NCI-H2227 treated with DMSO at 0.1 percent for 48 hours (cell line): ENCODE results near the gene MZB1.
"Not testable (repeated sequence)": the region's sequence is repeated elsewhere in the genome, so short reads cannot be mapped to it uniquely, and the experiment has no call there.

Experiments
- DNase-seq: peaks from one replicate; lab custom pipeline; 2025; lab: John Stamatoyannopoulos, UW

Gene MZB1

DNA sequence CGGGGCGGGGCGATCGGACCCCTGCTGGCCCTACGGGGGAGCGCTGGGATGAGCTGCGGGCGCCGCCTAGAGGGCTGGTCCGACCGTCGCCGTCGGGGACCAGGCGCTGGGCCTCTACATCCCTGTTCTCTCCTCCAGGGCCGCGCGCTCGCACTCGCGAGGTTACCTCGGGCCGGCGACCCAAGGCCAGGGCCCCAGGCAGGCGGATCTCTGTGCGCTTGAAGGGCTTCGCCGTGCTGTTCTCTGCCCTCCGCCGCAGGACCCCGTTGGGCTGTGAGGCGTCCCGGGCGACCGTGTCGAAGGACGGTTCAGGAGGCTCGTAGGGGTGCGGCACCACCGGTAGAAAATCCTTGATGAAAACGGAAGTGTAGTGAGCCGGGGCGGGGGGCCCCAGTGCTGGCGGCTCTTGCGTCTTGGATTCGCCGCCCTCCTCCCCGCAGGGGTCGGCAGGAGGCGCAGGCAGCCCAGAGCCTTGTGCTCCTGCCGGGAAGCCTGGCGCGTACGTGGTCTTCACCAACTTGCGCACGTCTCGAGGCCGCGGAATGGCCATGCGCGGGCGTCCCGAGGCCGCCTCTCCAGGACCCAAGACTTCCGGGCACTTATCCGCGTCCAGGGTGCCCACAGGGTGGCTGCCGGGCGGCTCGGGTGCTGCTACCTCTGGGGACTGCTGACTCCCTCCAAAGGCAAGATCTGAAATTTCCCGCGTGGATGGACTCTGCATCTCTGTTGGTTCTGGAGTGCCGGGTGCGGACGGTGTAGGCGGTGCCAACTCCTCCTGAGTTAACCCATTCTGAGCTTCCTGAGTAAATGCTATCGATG lies 3.2 kb upstream of the MZB1 start:
- DNase-seq, result no peak

- no peak for DNase-seq
Measured at GRCh38 chr5:139392324-139392677, 2.6 kb upstream of the MZB1 start.

GRCh38 chr5:139391570-139392323 lies 2.0 kb upstream of the MZB1 start:
- no peak for DNase-seq

DNA sequence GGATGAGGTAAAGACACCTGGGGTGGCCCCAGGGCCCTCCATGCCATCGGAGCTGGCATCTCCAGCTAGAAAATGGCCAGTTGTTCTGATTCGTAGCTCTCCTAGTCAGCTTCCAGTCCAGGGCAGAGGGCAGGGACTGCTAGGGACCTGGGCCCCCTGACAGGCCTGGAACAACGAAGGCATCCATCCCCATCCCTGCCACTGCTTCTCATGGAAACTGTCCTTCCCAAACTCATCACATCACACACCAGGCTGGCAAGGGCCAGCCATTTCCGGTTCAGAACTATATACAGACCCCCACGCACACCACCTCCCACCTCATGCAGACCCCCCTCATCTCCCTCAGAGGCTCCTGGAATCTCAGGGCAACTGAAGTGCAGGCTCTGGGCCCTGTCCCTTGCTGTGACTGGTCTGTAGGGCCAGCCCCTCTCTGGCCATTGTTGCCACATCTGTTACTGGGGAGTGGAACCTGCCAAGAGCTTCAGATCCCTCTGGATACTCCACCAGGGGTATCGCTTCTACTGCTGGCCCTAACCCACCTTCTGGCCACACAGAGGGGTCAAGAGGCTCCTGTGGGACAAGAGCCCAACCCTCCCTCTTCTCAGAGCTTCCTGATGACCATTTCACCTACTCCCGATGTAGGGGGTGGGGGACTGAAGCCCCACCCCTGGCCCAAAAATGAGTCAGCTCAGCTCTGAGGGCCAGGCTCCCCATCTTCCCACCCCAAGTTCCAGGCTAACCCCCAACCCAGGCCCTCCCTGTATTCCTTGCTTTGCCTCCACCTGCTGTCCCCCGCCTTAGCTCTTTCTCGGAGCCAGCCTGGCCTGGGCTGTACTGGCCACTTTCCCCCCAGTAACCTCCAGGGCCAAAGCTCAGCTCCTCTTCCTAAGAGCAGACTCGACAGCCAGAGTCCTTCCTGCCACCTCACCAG lies 1.2 kb upstream of the MZB1 start:
- DNase-seq, result no peak

DNA sequence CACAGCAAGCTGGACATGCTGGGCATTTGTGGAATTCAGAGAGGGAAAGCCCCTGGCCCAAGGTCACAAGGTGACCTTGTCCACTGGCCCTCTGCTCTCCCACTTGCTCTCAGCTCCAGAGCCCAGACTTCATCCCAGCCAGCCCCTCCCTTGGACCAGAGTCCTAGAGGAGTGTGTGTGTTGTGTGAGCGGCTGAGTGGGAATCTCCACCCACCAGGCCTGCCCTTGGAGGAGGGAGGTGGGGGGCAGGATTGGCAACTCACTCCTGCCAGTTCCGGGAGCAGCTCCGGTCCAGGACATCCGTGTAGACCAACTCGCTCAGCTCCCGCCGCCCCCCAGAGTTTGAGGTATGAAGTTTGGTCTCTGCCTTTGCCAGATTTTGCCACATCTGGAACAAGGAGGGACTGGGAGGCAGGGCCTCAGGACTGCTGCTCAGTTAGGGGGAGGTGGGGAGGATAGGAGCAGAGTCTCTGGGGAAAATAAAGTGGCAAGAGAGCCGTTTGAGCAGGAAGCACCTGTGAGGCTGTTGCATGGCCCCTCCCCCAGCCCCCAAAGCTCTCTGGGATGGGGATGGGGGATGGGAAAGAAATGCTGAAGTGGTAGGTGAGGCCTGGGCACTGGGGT lies 1.4 kb downstream of the MZB1 start:
- DNase-seq, result no peak

GRCh38 chr5:139387611-139388197 lies 2.0 kb downstream of the MZB1 start:
- no peak for DNase-seq

DNA sequence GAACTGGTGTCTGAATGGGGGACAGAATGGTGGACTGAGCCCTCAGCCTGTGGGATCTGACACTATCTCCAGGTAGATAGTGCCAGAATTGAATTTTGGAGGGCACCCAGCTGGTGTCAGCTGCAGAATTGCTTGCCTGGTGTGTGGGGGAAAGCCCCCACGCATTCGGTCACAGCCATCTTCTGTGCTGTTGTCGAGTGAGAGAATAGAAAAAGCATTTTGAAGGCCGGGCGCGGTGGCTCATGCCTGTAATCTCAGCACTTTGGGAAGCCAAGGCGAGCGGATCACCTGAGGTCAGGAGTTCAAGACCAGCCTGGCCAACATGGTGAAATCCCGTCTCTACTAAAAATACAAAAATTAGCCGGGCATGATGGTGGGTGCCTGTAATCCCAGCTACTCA lies 2.8 kb downstream of the MZB1 start:
- not testable (repeated sequence) for DNase-seq

- no peak for DNase-seq
Measured at GRCh38 chr5:139386050-139386438, 3.7 kb downstream of the MZB1 start.

GRCh38 chr5:139385061-139386049 lies 4.4 kb downstream of the MZB1 start:
- no peak for DNase-seq

- DNase-seq, result no peak
Measured at GRCh38 chr5:139384591-139385051, 5.1 kb downstream of the MZB1 start.

- no peak for DNase-seq
Measured at GRCh38 chr5:139383993-139384590, 5.6 kb downstream of the MZB1 start.

- DNase-seq, result no peak
Measured at GRCh38 chr5:139383275-139383992, 6.3 kb downstream of the MZB1 start, which contains the start of gene SLC23A1. Gene SLC23A1, minus strand, starts transcription at chr5:139383297. Its CDS starts 44 bp downstream, at chr5:139383253.

DNA sequence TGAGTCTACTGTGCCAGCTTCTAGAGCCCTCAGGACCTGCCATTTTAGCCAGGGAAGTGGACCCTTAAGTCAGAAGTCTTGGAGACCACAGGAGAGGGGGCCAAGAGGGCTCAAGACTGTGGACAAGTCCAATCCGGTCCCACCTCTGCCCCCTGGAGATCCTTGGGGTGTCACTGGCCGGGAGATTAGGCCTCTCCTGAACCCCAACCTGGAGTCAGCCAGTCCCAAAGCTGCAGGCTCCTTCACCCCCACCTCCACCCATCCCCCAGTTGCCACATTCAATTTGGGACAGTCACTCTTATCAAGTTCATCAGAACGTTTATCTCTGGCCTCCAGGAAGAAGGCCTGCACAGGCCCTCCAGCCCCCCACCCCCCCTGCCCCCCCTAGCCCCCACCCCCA lies 6.9 kb downstream of the MZB1 start:
- no peak for DNase-seq

GRCh38 chr5:139381837-139382761 lies 7.6 kb downstream of the MZB1 start:
- DNase-seq, result no peak

DNA sequence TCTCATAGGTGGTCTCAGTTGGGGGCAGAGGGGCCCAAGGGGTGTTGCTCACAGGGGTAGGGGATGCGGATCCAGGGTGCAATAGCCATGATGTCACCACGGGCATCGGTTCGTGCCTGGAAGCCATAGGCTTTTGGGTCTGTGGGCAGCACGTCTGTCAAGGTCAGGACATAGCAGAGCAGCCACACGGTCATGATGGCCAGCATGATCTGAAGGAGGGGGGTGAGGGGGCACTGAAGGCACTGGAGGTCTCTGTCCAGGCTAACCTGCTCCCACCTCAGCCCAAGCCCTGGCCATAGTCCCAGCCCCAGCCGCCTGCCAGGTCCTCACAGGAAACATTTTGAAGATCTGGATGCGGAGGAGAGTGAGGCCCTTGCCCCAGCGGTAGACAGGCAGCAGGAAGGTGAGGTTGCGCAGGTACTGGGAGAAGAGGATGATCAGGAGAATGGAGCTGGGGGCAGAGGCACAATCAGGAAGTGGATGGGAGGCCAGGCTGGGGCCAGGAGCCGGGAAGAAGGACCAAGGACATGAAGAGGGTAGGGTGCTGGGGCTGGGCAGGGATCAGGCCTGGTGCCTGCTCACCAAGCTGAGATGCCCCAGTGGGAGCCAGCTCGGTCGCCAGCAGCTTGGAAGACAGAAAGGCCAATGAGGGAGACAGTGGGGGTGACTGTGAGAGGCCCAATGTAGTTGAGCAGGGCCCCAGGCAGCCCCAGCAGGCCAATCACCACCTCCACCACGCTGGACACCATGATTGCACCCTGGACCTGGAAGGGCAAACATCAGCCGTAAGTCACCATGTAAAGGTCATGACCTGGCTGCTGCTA lies 9.9 kb downstream of the MZB1 start:
- DNase-seq, result no peak

DNA sequence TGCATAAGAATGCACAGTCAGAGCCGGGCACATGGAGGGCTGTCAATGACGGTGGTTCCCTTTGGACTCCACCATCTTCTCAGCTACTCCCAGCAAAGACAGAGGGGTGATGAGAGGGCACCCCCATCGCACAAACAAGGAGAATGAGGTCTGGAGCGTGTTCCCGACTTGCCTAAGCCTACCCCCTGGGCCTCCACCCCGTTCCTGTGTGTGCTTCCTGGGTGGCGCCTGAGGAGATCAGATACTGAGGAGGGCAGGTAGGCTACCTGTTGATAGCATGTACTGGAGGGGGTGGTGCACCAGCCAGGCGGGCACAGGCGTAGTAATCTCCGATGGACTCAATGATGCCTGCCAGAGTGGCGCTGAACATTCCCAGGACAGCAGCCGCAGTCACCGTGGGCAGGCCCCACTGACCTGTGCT lies 10.8 kb downstream of the MZB1 start:
- DNase-seq, result no peak
